NT2/D1 (cell line): ENCODE measurements around the gene ATG9B.

Experiments used
- SUZ12 ChIP-seq: IDR thresholded peaks from 2 replicates; pipeline ENCODE4 v1.6.1; 2011; ENCODE audit not compliant: insufficient read length, insufficient read depth; ENCODE audit errors: extremely low read depth
- YY1 ChIP-seq: IDR thresholded peaks from 2 replicates; pipeline ENCODE4 v1.6.1; 2011; ENCODE audit not compliant: insufficient read length, insufficient read depth
- ZNF274 ChIP-seq: IDR thresholded peaks from 2 replicates; pipeline ENCODE4 v1.6.1; 2011; ENCODE audit warnings: mild to moderate bottlenecking, low read depth, low read length

- TF ChIP-seq YY1 (no peak), SUZ12 (no peak), ZNF274 (no peak)
Observed at GRCh38 chr7:150972741-150973140, 51.6 kb downstream of the ATG9B start.
